ENCODE data around the gene WDFY4.

GRCh38 chr10:48748573-48748972 is 63.9 kb downstream of the WDFY4 start:
- TF ChIP-seq POLR2AphosphoS5 (IDR thresholded peaks at IDR 0.05) (no peak), SMC3 (conservative IDR thresholded peaks at IDR 0.05; ENCODE audit: poor library complexity) (no peak), CTCF (IDR thresholded peaks at IDR 0.05; ENCODE audit: poor library complexity, severe bottlenecking) (no peak), RAD21 (conservative IDR thresholded peaks at IDR 0.05) (no peak), MXI1 (conservative IDR thresholded peaks at IDR 0.05; ENCODE audit: poor library complexity, severe bottlenecking) (no peak), EZH2 (IDR thresholded peaks at IDR 0.05; ENCODE audit: borderline replicate concordance, insufficient read depth, low read length, poor library complexity, severe bottlenecking) (no peak), TAF1 (IDR thresholded peaks at IDR 0.05; ENCODE audit: low read depth) (no peak), EP300 (conservative IDR thresholded peaks at IDR 0.05; ENCODE audit: poor library complexity, severe bottlenecking) (no peak)
- TF ChIP-seq, protein P1, sequence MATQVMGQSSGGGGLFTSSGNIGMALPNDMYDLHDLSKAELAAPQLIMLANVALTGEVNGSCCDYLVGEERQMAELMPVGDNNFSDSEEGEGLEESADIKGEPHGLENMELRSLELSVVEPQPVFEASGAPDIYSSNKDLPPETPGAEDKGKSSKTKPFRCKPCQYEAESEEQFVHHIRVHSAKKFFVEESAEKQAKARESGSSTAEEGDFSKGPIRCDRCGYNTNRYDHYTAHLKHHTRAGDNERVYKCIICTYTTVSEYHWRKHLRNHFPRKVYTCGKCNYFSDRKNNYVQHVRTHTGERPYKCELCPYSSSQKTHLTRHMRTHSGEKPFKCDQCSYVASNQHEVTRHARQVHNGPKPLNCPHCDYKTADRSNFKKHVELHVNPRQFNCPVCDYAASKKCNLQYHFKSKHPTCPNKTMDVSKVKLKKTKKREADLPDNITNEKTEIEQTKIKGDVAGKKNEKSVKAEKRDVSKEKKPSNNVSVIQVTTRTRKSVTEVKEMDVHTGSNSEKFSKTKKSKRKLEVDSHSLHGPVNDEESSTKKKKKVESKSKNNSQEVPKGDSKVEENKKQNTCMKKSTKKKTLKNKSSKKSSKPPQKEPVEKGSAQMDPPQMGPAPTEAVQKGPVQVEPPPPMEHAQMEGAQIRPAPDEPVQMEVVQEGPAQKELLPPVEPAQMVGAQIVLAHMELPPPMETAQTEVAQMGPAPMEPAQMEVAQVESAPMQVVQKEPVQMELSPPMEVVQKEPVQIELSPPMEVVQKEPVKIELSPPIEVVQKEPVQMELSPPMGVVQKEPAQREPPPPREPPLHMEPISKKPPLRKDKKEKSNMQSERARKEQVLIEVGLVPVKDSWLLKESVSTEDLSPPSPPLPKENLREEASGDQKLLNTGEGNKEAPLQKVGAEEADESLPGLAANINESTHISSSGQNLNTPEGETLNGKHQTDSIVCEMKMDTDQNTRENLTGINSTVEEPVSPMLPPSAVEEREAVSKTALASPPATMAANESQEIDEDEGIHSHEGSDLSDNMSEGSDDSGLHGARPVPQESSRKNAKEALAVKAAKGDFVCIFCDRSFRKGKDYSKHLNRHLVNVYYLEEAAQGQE (IDR thresholded peaks at IDR 0.05; ENCODE audit: borderline replicate concordance): no peak
